ENCODE measurements around the gene PRKCA.

- TF ChIP-seq CTCF (IDR thresholded peaks at IDR 0.05; ENCODE audit: low read depth, low read length, missing input control) (no peak), JUND (IDR thresholded peaks at IDR 0.05) (no peak), SP1 (IDR thresholded peaks at IDR 0.05) (no peak), REST (IDR thresholded peaks at IDR 0.05) (no peak), HNF4G (IDR thresholded peaks at IDR 0.05) (no peak), YY1 (IDR thresholded peaks at IDR 0.05) (no peak), RXRA (IDR thresholded peaks at IDR 0.05) (no peak), TAF1 (conservative IDR thresholded peaks at IDR 0.05) (no peak), GABPA (IDR thresholded peaks at IDR 0.05 in 1 of 2, conservative IDR thresholded peaks at IDR 0.05 in 1 of 2) (no peak), FOXA1 (IDR thresholded peaks at IDR 0.05) (no peak), MAX (IDR thresholded peaks at IDR 0.05) (no peak)
These were observed 140.8 kb downstream of the PRKCA start for GRCh38 chr17:66443166-66443565.

All from liver (tissue), 3 donors.